Astrocyte (in vitro differentiated cells and primary cell): Measurements from ENCODE around the gene QPCT.

Source experiments
- CTCF ChIP-seq: IDR thresholded peaks from 2 replicates; pipeline ENCODE4 v1.5.1; 2011; ENCODE audit warnings: low read depth, mild to moderate bottlenecking, inconsistent platforms, low read length, moderate library complexity; ENCODE audit not compliant: insufficient read depth
- EZH2 ChIP-seq: IDR thresholded peaks from 2 replicates; pipeline ENCODE4 v1.6.1; 2012; ENCODE audit warnings: mild to moderate bottlenecking, low read length, inconsistent platforms; ENCODE audit not compliant: insufficient read depth

GRCh38 chr2:37392428-37392827 lies 48.0 kb downstream of the QPCT start:
- TF ChIP-seq EZH2 (no peak), CTCF (no peak)
